Uterus (tissue), 2 donors: ENCODE measurements around the gene ZNF346.

ENCODE experiments used
- POLR2A ChIP-seq, 2 donors: fragments of 450-650 bp; IDR thresholded peaks; one replicate each; pipeline ENCODE4 v1.6.1; 2016; ENCODE audit warnings: antibody characterized with exemption in 2 of 2, mild to moderate bottlenecking in 1 of 2, moderate library complexity in 1 of 2
- TF ChIP-seq, protein P1 (sequence below), 4 experiments: fragments of 200-600 bp in 2 of 4; fragments of 450-650 bp in 2 of 4; sonication (generic) in 2 of 4; IDR thresholded peaks; one replicate each; pipeline ENCODE4 v1.5.1; 2016 to 2019; ENCODE audit warnings: antibody characterized with exemption in 4 of 4, mild to moderate bottlenecking in 2 of 4, moderate library complexity in 1 of 4

DNA sequence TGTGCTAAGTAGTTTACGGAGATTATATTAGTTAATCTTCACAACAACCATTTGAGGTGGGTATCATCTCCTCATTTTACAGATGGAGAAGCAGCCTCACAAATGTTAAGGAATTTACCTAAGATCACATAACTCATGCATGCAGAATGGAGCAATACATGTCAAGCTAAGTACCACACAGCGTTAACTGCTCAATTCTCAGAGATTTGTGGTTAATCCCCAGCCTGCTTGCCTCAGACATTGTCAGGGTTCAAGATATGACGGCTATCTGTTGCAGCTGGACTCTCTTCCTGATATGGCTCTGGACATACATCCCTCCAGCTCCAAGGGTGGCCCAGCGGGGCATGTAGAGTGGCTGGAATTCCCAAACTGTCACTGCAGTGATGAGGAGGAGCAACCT lies 7.3 kb upstream of the ZNF346 start:
- TF ChIP-seq POLR2A (IDR thresholded peaks at IDR 0.05): no peak
- TF ChIP-seq, protein P1, sequence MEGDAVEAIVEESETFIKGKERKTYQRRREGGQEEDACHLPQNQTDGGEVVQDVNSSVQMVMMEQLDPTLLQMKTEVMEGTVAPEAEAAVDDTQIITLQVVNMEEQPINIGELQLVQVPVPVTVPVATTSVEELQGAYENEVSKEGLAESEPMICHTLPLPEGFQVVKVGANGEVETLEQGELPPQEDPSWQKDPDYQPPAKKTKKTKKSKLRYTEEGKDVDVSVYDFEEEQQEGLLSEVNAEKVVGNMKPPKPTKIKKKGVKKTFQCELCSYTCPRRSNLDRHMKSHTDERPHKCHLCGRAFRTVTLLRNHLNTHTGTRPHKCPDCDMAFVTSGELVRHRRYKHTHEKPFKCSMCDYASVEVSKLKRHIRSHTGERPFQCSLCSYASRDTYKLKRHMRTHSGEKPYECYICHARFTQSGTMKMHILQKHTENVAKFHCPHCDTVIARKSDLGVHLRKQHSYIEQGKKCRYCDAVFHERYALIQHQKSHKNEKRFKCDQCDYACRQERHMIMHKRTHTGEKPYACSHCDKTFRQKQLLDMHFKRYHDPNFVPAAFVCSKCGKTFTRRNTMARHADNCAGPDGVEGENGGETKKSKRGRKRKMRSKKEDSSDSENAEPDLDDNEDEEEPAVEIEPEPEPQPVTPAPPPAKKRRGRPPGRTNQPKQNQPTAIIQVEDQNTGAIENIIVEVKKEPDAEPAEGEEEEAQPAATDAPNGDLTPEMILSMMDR (IDR thresholded peaks at IDR 0.05): no peak
